WTC11 (cell line): ENCODE measurements around the gene ECSCR. TPM values are rescaled to one million over a fixed set of nuclear protein-coding genes. Genes with fewer than 3 reads are reported as not detected.

ENCODE experiments used
- ATAC-seq: fragments of 200-7000 bp; cut with Tn5 transposase; 2 replicates; pipeline ENCODE4 v1.10.0; 2021; ENCODE audit warnings: mild to moderate bottlenecking, moderate library complexity
- CTCF ChIA-PET: fragments of 300-600 bp; sonication (Branson Sonifier 250); formaldehyde crosslinking; loops from one replicate; lab custom pipeline; 2021; ENCODE audit warnings: antibody characterized with exemption; lab: Charles Lee
- POLR2A ChIA-PET: fragments of 350-600 bp; sonication (Branson Sonifier 250); formaldehyde crosslinking; loops from one replicate; lab custom pipeline; 2021; ENCODE audit warnings: antibody characterized with exemption; lab: Charles Lee
- DNase-seq: peaks from one replicate; pipeline ENCODE4 v3.0.0; 2021; ENCODE audit warnings: low spot score
- H3K27ac Mint-ChIP-seq: 2 replicates; pipeline ENCODE4 v1.8.0; 2021; ENCODE audit warnings: mixed read lengths
- H3K27me3 Mint-ChIP-seq: 2 replicates; pipeline ENCODE4 v1.8.0; 2021; ENCODE audit warnings: low read depth, mild to moderate bottlenecking, moderate library complexity, mixed read lengths
- H3K36me3 Mint-ChIP-seq: 2 replicates; pipeline ENCODE4 v1.8.0; 2021; ENCODE audit warnings: mixed read lengths
- H3K4me1 Mint-ChIP-seq: 2 replicates; pipeline ENCODE4 v1.8.0; 2022; ENCODE audit warnings: mixed read lengths
- H3K4me3 Mint-ChIP-seq: 2 replicates; pipeline ENCODE4 v1.8.0; 2021; ENCODE audit warnings: mild to moderate bottlenecking, moderate library complexity, mixed read lengths
- H3K9me3 Mint-ChIP-seq: 2 replicates; pipeline ENCODE4 v1.8.0; 2021; ENCODE audit warnings: mixed read lengths
- ATF1 ChIP-seq: sonication (generic); formaldehyde crosslinking; IDR thresholded peaks from 2 replicates; pipeline ENCODE4 v1.8.1; 2023; ENCODE audit warnings: mild to moderate bottlenecking, moderate library complexity, missing genetic modification reagents
- ELF4 ChIP-seq: sonication (generic); formaldehyde crosslinking; IDR thresholded peaks from 2 replicates; pipeline ENCODE4 v1.8.1; 2022; ENCODE audit warnings: low read depth, mild to moderate bottlenecking, moderate library complexity, missing genetic modification reagents
- ESRRA ChIP-seq: sonication (generic); formaldehyde crosslinking; IDR thresholded peaks from 2 replicates; pipeline ENCODE4 v1.8.1; 2022; ENCODE audit warnings: mild to moderate bottlenecking, missing genetic modification reagents, borderline replicate concordance
- GABPB1 ChIP-seq: sonication (generic); formaldehyde crosslinking; IDR thresholded peaks from 2 replicates; pipeline ENCODE4 v1.8.1; 2023; ENCODE audit warnings: mild to moderate bottlenecking, missing genetic modification reagents
- NFATC4 ChIP-seq: fragments of 250-450 bp; sonication (Bioruptor Pico); IDR thresholded peaks from 2 replicates; pipeline ENCODE4 v1.9.0; 2021; ENCODE audit warnings: mild to moderate bottlenecking
- NFYB ChIP-seq: sonication (generic); formaldehyde crosslinking; conservative IDR thresholded peaks from 2 replicates; pipeline ENCODE4 v1.8.0; 2022; ENCODE audit warnings: low read depth, missing genetic modification reagents
- NR3C1 ChIP-seq: sonication (generic); formaldehyde crosslinking; conservative IDR thresholded peaks from 2 replicates; pipeline ENCODE4 v1.8.1; 2023; ENCODE audit warnings: low read depth, mild to moderate bottlenecking, missing genetic modification reagents
- SMAD3 ChIP-seq: sonication (generic); formaldehyde crosslinking; IDR thresholded peaks from 2 replicates; pipeline ENCODE4 v1.8.0; 2022; ENCODE audit warnings: missing genetic modification reagents, mild to moderate bottlenecking, borderline replicate concordance
- SP1 ChIP-seq: sonication (generic); formaldehyde crosslinking; conservative IDR thresholded peaks from 2 replicates; pipeline ENCODE4 v1.8.1; 2022; ENCODE audit warnings: missing genetic modification reagents
- ZNF121 ChIP-seq: sonication (generic); formaldehyde crosslinking; IDR thresholded peaks from 2 replicates; pipeline ENCODE4 v1.8.0; 2023; ENCODE audit warnings: missing genetic modification reagents
- ZNF219 ChIP-seq: sonication (generic); formaldehyde crosslinking; IDR thresholded peaks from 2 replicates; pipeline ENCODE4 v1.8.0; 2023; ENCODE audit warnings: missing genetic modification reagents, mild to moderate bottlenecking, borderline replicate concordance
- total RNA-seq: library from RNA; stranded (reverse); gene quantifications from 3 replicates; pipeline ENCODE4 v1.2.3, GENCODE V29; 2021
- TF ChIP-seq, protein P1 (sequence below): sonication (generic); formaldehyde crosslinking; IDR thresholded peaks from 2 replicates; pipeline ENCODE4 v1.8.1; 2023; ENCODE audit warnings: mild to moderate bottlenecking, moderate library complexity, missing genetic modification reagents
- TF ChIP-seq, protein P2 (sequence below): sonication (generic); formaldehyde crosslinking; IDR thresholded peaks from 2 replicates; pipeline ENCODE4 v1.8.0; 2023; ENCODE audit warnings: missing genetic modification reagents
- TF ChIP-seq, protein P3 (sequence below): sonication (generic); formaldehyde crosslinking; IDR thresholded peaks from 2 replicates; pipeline ENCODE4 v1.8.1; 2022; ENCODE audit warnings: low read depth, mild to moderate bottlenecking, moderate library complexity, missing genetic modification reagents, borderline replicate concordance
- TF ChIP-seq, protein P4 (sequence below): sonication (generic); formaldehyde crosslinking; IDR thresholded peaks from 2 replicates; pipeline ENCODE4 v1.8.1; 2023; ENCODE audit warnings: mild to moderate bottlenecking, missing genetic modification reagents, moderate library complexity
- TF ChIP-seq, protein P5 (sequence below): sonication (generic); formaldehyde crosslinking; IDR thresholded peaks from 2 replicates; pipeline ENCODE4 v1.8.0; 2023; ENCODE audit warnings: missing genetic modification reagents, mild to moderate bottlenecking, borderline replicate concordance
- TF ChIP-seq, protein P6 (sequence below): sonication (generic); formaldehyde crosslinking; IDR thresholded peaks from 2 replicates; pipeline ENCODE4 v1.8.1; 2022; ENCODE audit warnings: mild to moderate bottlenecking, moderate library complexity, missing genetic modification reagents
- TF ChIP-seq, protein P7 (sequence below): sonication (generic); formaldehyde crosslinking; IDR thresholded peaks from 2 replicates; pipeline ENCODE4 v1.8.0; 2022; ENCODE audit warnings: mild to moderate bottlenecking, missing genetic modification reagents

ECSCR gene
- total RNA-seq, 1 experiment from 2014 or later: 2.7 TPM

DNA sequence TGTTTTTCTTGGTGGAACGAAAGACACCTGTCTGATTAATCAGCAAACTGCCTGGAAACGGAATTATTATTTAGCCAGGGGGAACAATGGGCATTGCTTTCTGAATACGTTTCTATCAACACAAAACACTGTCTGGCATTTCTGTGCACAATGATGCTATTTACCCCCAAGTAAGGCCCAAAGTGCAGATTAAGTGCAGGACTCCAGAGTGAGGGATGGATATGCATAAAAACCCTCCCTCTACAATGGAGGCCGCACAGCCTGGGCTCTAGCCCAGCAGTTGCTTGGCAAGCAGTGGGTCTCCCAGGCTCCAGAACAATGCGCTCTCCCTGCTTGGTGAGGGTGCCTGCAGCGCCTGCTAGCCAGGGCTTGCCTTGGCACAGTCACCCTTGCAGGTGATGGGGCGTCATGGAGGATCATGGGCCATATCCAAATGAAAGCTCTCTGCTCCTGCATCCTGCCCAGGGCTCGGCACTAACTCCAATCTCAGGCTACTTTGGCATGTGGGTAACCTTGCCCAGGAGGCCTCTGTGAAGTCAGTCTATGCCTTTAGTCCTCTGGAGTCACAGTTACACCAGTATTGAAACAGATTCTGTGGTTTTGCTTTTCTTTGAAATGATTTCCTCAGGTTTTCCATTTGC is 47.2 kb downstream of the ECSCR start:
- TF ChIP-seq GABPB1 (no peak), NFATC4 (CRISPR knock-in tag) (no peak), NR3C1 (no peak), NFYB (CRISPR knock-in tag) (no peak), ZNF219 (CRISPR knock-in tag) (no peak), ESRRA (CRISPR knock-in tag) (no peak), ELF4 (CRISPR knock-in tag) (no peak), ATF1 (CRISPR knock-in tag) (no peak), SP1 (CRISPR knock-in tag) (no peak), SMAD3 (CRISPR knock-in tag) (no peak), ZNF121 (CRISPR knock-in tag) (no peak)
- TF ChIP-seq, protein P1, sequence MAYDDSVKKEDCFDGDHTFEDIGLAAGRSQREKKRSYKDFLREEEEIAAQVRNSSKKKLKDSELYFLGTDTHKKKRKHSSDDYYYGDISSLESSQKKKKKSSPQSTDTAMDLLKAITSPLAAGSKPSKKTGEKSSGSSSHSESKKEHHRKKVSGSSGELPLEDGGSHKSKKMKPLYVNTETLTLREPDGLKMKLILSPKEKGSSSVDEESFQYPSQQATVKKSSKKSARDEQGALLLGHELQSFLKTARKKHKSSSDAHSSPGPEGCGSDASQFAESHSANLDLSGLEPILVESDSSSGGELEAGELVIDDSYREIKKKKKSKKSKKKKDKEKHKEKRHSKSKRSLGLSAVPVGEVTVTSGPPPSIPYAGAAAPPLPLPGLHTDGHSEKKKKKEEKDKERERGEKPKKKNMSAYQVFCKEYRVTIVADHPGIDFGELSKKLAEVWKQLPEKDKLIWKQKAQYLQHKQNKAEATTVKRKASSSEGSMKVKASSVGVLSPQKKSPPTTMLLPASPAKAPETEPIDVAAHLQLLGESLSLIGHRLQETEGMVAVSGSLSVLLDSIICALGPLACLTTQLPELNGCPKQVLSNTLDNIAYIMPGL (CRISPR knock-in tag): no peak
- TF ChIP-seq, protein P2, sequence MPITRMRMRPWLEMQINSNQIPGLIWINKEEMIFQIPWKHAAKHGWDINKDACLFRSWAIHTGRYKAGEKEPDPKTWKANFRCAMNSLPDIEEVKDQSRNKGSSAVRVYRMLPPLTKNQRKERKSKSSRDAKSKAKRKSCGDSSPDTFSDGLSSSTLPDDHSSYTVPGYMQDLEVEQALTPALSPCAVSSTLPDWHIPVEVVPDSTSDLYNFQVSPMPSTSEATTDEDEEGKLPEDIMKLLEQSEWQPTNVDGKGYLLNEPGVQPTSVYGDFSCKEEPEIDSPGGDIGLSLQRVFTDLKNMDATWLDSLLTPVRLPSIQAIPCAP: no peak
- TF ChIP-seq, protein P3, sequence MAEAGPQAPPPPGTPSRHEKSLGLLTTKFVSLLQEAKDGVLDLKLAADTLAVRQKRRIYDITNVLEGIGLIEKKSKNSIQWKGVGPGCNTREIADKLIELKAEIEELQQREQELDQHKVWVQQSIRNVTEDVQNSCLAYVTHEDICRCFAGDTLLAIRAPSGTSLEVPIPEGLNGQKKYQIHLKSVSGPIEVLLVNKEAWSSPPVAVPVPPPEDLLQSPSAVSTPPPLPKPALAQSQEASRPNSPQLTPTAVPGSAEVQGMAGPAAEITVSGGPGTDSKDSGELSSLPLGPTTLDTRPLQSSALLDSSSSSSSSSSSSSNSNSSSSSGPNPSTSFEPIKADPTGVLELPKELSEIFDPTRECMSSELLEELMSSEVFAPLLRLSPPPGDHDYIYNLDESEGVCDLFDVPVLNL (CRISPR knock-in tag): no peak
- TF ChIP-seq, protein P4, sequence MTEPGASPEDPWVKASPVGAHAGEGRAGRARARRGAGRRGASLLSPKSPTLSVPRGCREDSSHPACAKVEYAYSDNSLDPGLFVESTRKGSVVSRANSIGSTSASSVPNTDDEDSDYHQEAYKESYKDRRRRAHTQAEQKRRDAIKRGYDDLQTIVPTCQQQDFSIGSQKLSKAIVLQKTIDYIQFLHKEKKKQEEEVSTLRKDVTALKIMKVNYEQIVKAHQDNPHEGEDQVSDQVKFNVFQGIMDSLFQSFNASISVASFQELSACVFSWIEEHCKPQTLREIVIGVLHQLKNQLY: no peak
- TF ChIP-seq, protein P5, sequence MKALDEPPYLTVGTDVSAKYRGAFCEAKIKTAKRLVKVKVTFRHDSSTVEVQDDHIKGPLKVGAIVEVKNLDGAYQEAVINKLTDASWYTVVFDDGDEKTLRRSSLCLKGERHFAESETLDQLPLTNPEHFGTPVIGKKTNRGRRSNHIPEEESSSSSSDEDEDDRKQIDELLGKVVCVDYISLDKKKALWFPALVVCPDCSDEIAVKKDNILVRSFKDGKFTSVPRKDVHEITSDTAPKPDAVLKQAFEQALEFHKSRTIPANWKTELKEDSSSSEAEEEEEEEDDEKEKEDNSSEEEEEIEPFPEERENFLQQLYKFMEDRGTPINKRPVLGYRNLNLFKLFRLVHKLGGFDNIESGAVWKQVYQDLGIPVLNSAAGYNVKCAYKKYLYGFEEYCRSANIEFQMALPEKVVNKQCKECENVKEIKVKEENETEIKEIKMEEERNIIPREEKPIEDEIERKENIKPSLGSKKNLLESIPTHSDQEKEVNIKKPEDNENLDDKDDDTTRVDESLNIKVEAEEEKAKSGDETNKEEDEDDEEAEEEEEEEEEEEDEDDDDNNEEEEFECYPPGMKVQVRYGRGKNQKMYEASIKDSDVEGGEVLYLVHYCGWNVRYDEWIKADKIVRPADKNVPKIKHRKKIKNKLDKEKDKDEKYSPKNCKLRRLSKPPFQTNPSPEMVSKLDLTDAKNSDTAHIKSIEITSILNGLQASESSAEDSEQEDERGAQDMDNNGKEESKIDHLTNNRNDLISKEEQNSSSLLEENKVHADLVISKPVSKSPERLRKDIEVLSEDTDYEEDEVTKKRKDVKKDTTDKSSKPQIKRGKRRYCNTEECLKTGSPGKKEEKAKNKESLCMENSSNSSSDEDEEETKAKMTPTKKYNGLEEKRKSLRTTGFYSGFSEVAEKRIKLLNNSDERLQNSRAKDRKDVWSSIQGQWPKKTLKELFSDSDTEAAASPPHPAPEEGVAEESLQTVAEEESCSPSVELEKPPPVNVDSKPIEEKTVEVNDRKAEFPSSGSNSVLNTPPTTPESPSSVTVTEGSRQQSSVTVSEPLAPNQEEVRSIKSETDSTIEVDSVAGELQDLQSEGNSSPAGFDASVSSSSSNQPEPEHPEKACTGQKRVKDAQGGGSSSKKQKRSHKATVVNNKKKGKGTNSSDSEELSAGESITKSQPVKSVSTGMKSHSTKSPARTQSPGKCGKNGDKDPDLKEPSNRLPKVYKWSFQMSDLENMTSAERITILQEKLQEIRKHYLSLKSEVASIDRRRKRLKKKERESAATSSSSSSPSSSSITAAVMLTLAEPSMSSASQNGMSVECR (CRISPR knock-in tag): no peak
- TF ChIP-seq, protein P6, sequence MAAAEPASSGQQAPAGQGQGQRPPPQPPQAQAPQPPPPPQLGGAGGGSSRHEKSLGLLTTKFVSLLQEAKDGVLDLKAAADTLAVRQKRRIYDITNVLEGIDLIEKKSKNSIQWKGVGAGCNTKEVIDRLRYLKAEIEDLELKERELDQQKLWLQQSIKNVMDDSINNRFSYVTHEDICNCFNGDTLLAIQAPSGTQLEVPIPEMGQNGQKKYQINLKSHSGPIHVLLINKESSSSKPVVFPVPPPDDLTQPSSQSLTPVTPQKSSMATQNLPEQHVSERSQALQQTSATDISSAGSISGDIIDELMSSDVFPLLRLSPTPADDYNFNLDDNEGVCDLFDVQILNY (CRISPR knock-in tag): no peak
- TF ChIP-seq, protein P7, sequence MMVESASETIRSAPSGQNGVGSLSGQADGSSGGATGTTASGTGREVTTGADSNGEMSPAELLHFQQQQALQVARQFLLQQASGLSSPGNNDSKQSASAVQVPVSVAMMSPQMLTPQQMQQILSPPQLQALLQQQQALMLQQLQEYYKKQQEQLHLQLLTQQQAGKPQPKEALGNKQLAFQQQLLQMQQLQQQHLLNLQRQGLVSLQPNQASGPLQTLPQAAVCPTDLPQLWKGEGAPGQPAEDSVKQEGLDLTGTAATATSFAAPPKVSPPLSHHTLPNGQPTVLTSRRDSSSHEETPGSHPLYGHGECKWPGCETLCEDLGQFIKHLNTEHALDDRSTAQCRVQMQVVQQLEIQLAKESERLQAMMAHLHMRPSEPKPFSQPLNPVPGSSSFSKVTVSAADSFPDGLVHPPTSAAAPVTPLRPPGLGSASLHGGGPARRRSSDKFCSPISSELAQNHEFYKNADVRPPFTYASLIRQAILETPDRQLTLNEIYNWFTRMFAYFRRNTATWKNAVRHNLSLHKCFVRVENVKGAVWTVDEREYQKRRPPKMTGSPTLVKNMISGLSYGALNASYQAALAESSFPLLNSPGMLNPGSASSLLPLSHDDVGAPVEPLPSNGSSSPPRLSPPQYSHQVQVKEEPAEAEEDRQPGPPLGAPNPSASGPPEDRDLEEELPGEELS (CRISPR knock-in tag): no peak
- ATAC-seq: no peak
- H3K27me3 Mint-ChIP-seq: no peaks in the 10 kb centered on the region; the same call in 1 of the 2 replicates
- DNase-seq: no peak
- no peak overlapping the region for H3K4me3 Mint-ChIP-seq
- H3K4me1 Mint-ChIP-seq: peaks cover 9% of the 10 kb centered on the region
- ChIA-PET CTCF (no interaction called here), POLR2A (no interaction called here)
- no peak overlapping the region for H3K27ac Mint-ChIP-seq
- H3K9me3 Mint-ChIP-seq: no peaks in the 10 kb centered on the region
- H3K36me3 Mint-ChIP-seq: peaks cover 13% of the 10 kb centered on the region
